AG04450 (cell line): ENCODE measurements around the gene ATOX1. TPM values are rescaled to one million over a fixed set of nuclear protein-coding genes. Genes with fewer than 3 reads are reported as not detected.

Source experiments
- CTCF ChIA-PET: fragments of 300-600, 350-600 bp; formaldehyde crosslinking; extraction: SDS; loops from one replicate; lab custom pipeline; 2022; ENCODE audit warnings: antibody characterized with exemption, inconsistent platforms; lab: Charles Lee
- POLR2A ChIA-PET: fragments of 350-600 bp; formaldehyde crosslinking; extraction: SDS; loops from one replicate; lab custom pipeline; 2021; ENCODE audit warnings: antibody characterized with exemption, inconsistent platforms; lab: Yijun Ruan, JAX
- DNase-seq: peaks from one replicate; pipeline ENCODE4 v3.0.0-alpha.2; 2011; ENCODE audit warnings: low read depth, low spot score
- H3K27ac ChIP-seq: one replicate; pipeline ENCODE4 v1.5.1; 2012; ENCODE audit warnings: low read depth, low read length, control low read depth
- H3K27me3 ChIP-seq: one replicate; pipeline ENCODE4 v1.6.0; 2012; ENCODE audit warnings: low read length; ENCODE audit not compliant: control insufficient read depth, insufficient read depth
- H3K4me3 ChIP-seq: 2 replicates; pipeline ENCODE4 v1.5.1; 2011; ENCODE audit warnings: mild to moderate bottlenecking, low read depth, low read length, control low read depth
- H3K9me3 ChIP-seq: 2 replicates; pipeline ENCODE4 v1.5.1; 2012; ENCODE audit warnings: low read length; ENCODE audit not compliant: control insufficient read depth, insufficient read depth
- CTCF ChIP-seq: IDR thresholded peaks from 2 replicates; pipeline ENCODE4 v1.5.1; 2011; ENCODE audit warnings: low read depth, low read length, control low read depth, inconsistent platforms
- polyA plus RNA-seq: library from polyadenylated mRNA; depleted of rRNA; stranded (reverse); fragments of >200 nt; gene quantifications from 2 replicates; pipeline ENCODE4 v1.2.3, GENCODE V29; 2011

The ATOX1 gene
- polyA plus RNA-seq, 1 experiment = 138 TPM

- H3K4me3 ChIP-seq = no peak overlapping the region
- H3K27me3 ChIP-seq = no peaks in the 10 kb centered on the region
- TF ChIP-seq CTCF = no peak
- H3K27ac ChIP-seq = no peak overlapping the region
- CTCF ChIA-PET = interaction anchor here (0.6 to 1.6 kb wide), 2 partner anchors 9 to 26 kb away, joined by 4 to 6 read pairs; no protein-coding TSS in a partner anchor
- POLR2A ChIA-PET = interaction anchor here (1.4 kb wide), 1 partner anchor 102 kb away, joined by 3 read pairs; no protein-coding TSS in a partner anchor
- no peaks in the 10 kb centered on the region for H3K9me3 ChIP-seq
- DNase-seq = no peak
These were observed 40.2 kb upstream of the ATOX1 start for GRCh38 chr5:151798674-151799073.

DNA sequence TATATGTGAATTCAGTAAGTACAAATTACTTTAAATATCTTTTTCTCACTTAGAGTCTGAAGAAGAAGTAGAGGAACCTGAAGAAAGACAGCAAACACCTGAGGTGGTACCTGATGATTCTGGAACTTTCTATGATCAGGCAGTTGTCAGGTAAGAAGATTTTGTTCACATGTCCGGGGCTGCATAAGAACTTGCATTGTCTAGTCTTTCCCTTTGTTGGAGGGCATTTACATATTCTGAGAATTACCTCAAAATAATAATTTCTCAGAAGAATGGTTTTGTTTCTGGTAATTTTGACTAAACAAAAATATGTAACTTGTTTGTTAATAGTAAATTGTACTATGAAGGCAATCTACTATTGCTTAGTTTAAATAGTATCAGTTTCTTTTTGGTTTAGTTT is 37.0 kb upstream of the ATOX1 start:
- Histone ChIP-seq H3K27me3 (no peaks in the 10 kb centered on the region), H3K4me3 (no peak overlapping the region), H3K9me3 (no peaks in the 10 kb centered on the region), H3K27ac (no peak overlapping the region)
- DNase-seq = no peak
- POLR2A ChIA-PET = no interaction called here
- CTCF ChIA-PET = no interaction called here
- no peak for TF ChIP-seq CTCF

DNA sequence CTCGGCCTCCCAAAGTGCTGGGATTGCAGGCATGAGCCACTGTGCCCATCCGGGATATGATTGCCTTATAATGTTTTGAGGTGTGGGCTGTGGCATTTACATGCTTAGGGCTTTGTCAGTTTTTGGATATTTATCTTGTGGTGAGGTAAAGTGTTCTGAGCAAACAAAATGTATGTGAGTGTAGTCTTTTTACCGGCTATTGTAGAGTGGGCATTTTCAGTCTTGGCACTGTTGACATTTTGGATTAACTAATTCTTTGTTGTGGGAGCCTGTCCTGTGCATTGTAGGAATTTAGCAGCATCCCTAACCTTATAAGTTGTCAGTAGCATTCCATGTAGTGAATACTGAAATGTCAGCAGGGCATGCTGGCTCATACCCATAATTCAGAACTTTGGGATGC is 34.9 kb upstream of the ATOX1 start:
- Histone ChIP-seq H3K27ac (no peak overlapping the region), H3K27me3 (no peaks in the 10 kb centered on the region), H3K9me3 (no peaks in the 10 kb centered on the region), H3K4me3 (no peak overlapping the region)
- no peak for DNase-seq
- no peak for TF ChIP-seq CTCF
- CTCF ChIA-PET = interaction anchor here (0.7 kb wide), 1 partner anchor 34 kb away, joined by 8 read pairs; no protein-coding TSS in a partner anchor
- POLR2A ChIA-PET = no interaction called here

DNA sequence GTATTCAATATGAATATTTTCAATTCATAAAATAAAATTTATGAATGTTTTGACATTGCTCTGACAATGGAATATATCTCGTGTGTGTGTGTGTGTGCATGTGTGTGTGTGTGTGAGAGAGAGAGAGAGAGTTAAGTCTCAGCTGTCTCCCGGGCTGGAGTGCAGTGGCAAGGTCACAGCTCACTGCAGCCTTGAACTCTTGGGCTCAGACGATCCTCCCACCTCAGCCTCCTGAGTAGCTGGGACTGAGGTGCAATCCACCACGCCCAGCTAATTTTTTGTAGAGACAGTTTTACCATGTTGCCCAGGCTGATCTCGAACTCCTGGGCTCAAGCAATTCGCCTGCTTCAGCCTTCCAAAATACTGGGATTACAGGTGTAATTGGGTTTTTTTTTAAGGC is 29.4 kb upstream of the ATOX1 start:
- Histone ChIP-seq H3K27me3 (no peaks in the 10 kb centered on the region), H3K4me3 (no peak overlapping the region), H3K9me3 (no peaks in the 10 kb centered on the region), H3K27ac (no peak overlapping the region)
- POLR2A ChIA-PET = interaction anchor here (0.7 to 1.0 kb wide), 2 partner anchors 10 to 17 kb away, joined by 3 to 4 read pairs; no protein-coding TSS in a partner anchor
- no peak for TF ChIP-seq CTCF
- DNase-seq = no peak
- CTCF ChIA-PET = no interaction called here

- ChIA-PET CTCF (no interaction called here), POLR2A (no interaction called here)
- Histone ChIP-seq H3K27ac (no peak overlapping the region), H3K27me3 (no peaks in the 10 kb centered on the region), H3K9me3 (no peaks in the 10 kb centered on the region), H3K4me3 (no peak overlapping the region)
- no peak for TF ChIP-seq CTCF
- no peak for DNase-seq
These were observed 28.0 kb upstream of the ATOX1 start for GRCh38 chr5:151786468-151786867.
